Measurements from ENCODE around the gene LDHB.

DNA sequence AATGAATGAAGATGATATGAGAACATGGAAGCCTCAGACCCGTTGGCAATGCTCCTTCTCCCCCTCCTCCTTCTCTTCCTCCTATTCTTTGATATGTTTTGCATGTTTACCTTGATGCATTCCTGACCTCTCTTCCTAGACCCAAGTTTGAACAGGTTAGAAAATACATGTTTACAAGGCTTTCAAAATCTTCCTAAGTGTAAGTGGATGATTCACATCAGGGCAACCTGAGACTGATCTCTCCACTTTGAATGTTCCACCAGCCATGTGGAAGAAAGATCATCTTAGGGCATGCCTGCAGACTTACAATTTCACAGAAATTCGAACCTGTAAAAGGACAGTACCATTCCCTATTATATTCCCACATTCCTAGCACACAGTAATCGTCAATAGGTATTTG lies 18.0 kb upstream of the LDHB start:
- TF ChIP-seq, protein P1, sequence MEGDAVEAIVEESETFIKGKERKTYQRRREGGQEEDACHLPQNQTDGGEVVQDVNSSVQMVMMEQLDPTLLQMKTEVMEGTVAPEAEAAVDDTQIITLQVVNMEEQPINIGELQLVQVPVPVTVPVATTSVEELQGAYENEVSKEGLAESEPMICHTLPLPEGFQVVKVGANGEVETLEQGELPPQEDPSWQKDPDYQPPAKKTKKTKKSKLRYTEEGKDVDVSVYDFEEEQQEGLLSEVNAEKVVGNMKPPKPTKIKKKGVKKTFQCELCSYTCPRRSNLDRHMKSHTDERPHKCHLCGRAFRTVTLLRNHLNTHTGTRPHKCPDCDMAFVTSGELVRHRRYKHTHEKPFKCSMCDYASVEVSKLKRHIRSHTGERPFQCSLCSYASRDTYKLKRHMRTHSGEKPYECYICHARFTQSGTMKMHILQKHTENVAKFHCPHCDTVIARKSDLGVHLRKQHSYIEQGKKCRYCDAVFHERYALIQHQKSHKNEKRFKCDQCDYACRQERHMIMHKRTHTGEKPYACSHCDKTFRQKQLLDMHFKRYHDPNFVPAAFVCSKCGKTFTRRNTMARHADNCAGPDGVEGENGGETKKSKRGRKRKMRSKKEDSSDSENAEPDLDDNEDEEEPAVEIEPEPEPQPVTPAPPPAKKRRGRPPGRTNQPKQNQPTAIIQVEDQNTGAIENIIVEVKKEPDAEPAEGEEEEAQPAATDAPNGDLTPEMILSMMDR (IDR thresholded peaks at IDR 0.05; ENCODE audit: low read length): no peak
- TF ChIP-seq EZH2 (IDR thresholded peaks at IDR 0.05; ENCODE audit: borderline replicate concordance, low read length): no peak
